Fibroblast of upper back skin (primary cell): ENCODE data around the gene RNASEH1.
A peak's percentile ranks its signal among the peaks of the same experiment; 100 is the strongest.
"Not testable (repeated sequence)": the region's sequence is repeated elsewhere in the genome, so short reads cannot be mapped to it uniquely, and the experiment has no call there.

Source experiments
- DNase-seq: peaks from one replicate; pipeline ENCODE4 v3.0.0-alpha.2; 2013

RNASEH1 gene

DNA sequence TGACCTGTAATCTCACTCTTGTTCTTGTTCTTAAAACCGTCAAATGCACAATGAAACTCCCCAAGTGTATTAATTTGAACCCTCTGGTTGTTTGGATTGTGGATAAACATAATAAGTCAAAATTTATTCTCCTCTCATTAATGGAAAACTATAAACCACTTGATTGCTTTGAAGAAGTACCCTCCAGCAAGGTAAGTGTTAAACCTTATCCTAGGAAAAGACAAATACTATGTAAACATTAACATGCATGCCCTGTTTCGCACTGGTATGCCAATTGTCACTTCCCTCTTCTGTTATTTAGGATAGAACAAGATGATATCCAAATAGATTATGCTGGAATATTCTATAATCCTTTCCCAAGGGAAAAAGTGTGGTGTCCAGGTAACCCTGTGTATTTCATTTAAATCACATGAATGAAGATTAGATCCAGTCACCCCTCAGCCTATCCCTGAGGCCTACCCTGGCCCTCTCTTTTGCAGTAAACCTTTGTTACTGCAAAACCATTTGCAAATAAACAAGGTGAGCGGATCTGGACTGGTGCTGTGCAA lies 40.1 kb downstream of the RNASEH1 start:
- DNase-seq: no peak

DNA sequence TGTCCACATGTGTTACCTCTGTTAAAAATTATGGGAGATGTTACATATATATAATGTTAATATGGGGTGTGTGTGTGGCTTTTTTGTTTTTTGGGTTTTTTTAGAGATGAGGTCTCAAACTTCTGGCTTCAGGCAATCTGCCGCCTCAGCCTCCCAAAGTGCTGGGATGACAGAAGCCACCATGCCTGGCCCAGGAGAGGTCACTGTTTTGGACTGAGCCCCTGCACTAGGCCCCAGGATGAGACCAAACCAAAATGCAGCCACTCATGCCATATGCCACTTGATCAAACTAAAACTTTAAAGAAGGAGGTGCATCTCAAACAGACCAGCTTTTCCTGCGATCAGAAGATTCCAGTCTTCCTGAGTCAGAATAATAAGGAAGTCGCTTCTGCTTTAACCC lies 41.3 kb downstream of the RNASEH1 start:
- DNase-seq: no peak

DNA sequence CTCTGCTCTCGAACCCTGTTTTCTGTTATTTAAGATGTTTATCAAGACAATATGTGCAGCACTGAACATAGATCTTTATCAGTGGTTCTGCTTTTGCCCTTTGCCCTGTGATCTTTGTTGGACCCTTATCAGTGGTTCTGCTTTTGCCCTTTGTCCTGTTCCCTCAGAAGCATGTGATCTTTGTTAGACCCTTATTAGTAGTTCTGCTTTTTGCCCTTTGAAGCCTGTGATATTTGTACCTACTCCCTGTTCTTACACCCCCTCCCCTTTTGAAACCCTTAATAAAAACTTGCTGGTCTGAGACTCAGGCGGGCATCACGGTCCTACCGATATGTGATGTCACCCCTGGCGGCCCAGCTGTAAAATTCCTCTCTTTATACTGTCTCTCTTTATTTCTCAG lies 42.7 kb downstream of the RNASEH1 start:
- not testable (repeated sequence) for DNase-seq

GRCh38 chr2:3513026-3513810 lies 44.9 kb downstream of the RNASEH1 start:
- DNase-seq: no peak

DNA sequence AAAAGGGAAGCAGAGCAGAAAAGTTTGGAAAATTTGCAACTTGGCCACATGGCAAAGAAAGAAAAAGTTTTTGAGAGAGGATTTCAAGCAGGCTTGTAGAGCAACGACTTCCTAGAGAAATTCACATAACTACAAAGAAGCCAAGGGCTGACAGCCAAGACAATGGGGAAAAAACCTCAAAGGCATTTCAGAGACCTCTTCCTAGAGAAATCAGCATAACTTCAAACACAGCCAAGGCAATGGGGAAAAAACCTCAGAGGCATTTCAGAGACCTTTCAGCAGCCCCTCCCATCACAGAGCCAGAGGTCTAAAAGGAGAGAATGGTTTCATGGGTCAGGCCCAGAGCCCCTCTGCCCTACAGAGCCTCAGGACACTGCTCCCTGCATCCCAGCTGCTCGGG lies 46.0 kb downstream of the RNASEH1 start:
- peak; percentile 26 for DNase-seq

DNA sequence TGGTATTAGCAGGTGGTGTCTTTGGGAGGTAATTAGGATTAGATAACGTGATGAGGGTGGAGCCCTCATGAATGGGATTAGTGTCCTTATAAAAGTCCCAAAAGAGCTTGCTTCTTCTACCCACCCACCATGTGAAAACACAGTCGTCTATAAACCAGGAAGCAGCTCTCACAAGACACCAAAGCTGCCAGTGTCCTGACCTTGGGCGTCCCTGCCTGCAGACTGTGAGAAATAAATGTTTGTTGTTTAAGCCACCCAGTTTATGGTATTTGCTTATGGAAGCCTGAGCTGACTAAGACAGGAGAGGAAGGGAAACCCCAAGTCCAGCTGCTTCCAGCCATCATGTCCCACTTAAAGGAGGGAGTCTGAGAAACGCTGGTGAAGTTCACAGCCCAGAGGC lies 52.4 kb downstream of the RNASEH1 start:
- no peak for DNase-seq

GRCh38 chr2:3504741-3505140 lies 53.4 kb downstream of the RNASEH1 start:
- no peak for DNase-seq

GRCh38 chr2:3503483-3503882 lies 54.6 kb downstream of the RNASEH1 start:
- no peak for DNase-seq

GRCh38 chr2:3503046-3503445 lies 55.1 kb downstream of the RNASEH1 start:
- no peak for DNase-seq

DNA sequence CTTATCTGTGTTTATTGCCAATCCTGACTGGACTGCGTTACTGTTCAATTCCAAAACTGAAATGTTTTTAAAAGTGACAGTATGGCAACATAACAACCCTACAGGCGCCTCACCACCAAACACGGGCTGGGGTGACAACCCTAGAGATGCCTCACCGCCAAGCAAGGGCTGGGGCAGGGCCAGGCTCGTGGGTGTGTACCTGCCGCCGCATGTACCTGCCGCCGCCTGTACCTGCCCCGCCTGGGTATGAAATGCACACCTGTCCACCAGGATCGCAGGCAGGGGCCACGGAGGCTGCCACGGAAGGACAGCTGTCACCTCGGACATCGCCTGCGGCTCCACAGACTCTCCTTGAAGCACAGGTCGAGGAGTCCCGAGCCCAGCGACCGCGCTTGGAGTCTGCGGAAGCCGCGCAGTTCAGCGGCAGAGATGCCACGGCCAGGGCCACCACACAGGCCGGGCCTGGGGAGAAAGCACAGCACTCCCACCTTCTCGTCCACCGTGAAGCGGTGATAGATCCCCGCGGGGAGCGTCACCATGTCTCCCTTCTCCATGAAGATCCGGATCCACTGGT lies 57.7 kb downstream of the RNASEH1 start:
- DNase-seq: no peak

DNA sequence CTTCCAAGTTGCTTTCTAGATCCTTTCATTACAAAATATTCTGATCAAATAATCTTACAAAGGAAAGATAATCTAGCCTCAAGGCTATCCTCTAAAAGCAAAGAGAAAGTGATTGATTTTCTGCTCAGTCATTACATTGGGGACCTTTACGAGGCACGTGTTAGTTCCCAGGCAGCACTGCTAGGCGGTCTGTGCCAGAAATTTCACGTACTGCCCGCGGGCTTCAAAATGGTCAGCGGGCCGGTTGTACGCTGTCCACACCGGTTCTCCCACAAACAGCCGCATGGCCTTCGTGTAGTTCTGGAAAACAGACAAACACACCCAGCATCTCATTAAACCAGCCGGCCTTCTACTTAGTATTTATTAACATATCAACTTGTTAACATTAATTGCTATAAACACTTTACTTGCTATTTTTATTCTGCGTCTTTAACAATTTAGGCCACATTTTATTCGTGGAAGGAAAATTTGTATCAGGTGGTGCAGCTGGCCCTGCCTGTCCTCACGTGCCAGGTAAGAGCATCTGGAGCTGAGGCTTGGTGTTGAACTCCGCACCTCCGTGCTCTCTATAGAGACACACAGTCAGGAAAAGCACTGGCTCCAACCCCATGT lies 59.2 kb downstream of the RNASEH1 start:
- no peak for DNase-seq

GRCh38 chr2:3496708-3497080 lies 61.4 kb downstream of the RNASEH1 start:
- not testable (repeated sequence) for DNase-seq
